ENCODE data around the gene TAF3.

TAF3 gene

GRCh38 chr10:7824251-7824650 lies 5.9 kb downstream of the TAF3 start:
- H3K9me3 ChIP-seq (ENCODE audit: low read length) = no peaks in the 10 kb centered on the region
- no peak overlapping the region for H3K4me3 ChIP-seq (ENCODE audit: low read length)
- H3K36me3 ChIP-seq (ENCODE audit: insufficient read depth, low read length) = peaks cover 23% of the 10 kb centered on the region
- no peaks in the 10 kb centered on the region for H3K27me3 ChIP-seq (ENCODE audit: insufficient read depth, low read length)
- no peak overlapping the region for H2AFZ ChIP-seq (ENCODE audit: low read depth, low read length)
- H3K4me1 ChIP-seq (ENCODE audit: insufficient read depth, low read length) = peaks cover 12% of the 10 kb centered on the region

- H2AFZ ChIP-seq (ENCODE audit: low read depth, low read length) = no peak overlapping the region
- H3K4me1 ChIP-seq (ENCODE audit: insufficient read depth, low read length) = no peaks in the 10 kb centered on the region
- H3K36me3 ChIP-seq (ENCODE audit: insufficient read depth, low read length) = peaks cover 26% of the 10 kb centered on the region
- no peaks in the 10 kb centered on the region for H3K9me3 ChIP-seq (ENCODE audit: low read length)
- H3K4me3 ChIP-seq (ENCODE audit: low read length) = no peak overlapping the region
- no peaks in the 10 kb centered on the region for H3K27me3 ChIP-seq (ENCODE audit: insufficient read depth, low read length)
Measured at GRCh38 chr10:7826971-7827370, 8.7 kb downstream of the TAF3 start.

- no peak overlapping the region for H2AFZ ChIP-seq (ENCODE audit: low read depth, low read length)
- no peaks in the 10 kb centered on the region for H3K27me3 ChIP-seq (ENCODE audit: insufficient read depth, low read length)
- H3K4me3 ChIP-seq (ENCODE audit: low read length) = no peak overlapping the region
- H3K36me3 ChIP-seq (ENCODE audit: insufficient read depth, low read length) = peaks cover 23% of the 10 kb centered on the region
- no peaks in the 10 kb centered on the region for H3K9me3 ChIP-seq (ENCODE audit: low read length)
- no peaks in the 10 kb centered on the region for H3K4me1 ChIP-seq (ENCODE audit: insufficient read depth, low read length)
Measured at GRCh38 chr10:7829289-7829834, 11.1 kb downstream of the TAF3 start.

GRCh38 chr10:7832060-7832459 lies 13.8 kb downstream of the TAF3 start:
- Histone ChIP-seq H3K27me3 (ENCODE audit: insufficient read depth, low read length) (no peaks in the 10 kb centered on the region), H3K36me3 (ENCODE audit: insufficient read depth, low read length) (peaks cover 8% of the 10 kb centered on the region), H2AFZ (ENCODE audit: low read depth, low read length) (no peak overlapping the region), H3K4me1 (ENCODE audit: insufficient read depth, low read length) (no peaks in the 10 kb centered on the region), H3K4me3 (ENCODE audit: low read length) (no peak overlapping the region), H3K9me3 (ENCODE audit: low read length) (no peaks in the 10 kb centered on the region)

- Histone ChIP-seq H3K9me3 (ENCODE audit: low read length) (no peaks in the 10 kb centered on the region), H3K4me1 (ENCODE audit: insufficient read depth, low read length) (no peaks in the 10 kb centered on the region), H2AFZ (ENCODE audit: low read depth, low read length) (no peak overlapping the region), H3K4me3 (ENCODE audit: low read length) (no peak overlapping the region), H3K27me3 (ENCODE audit: insufficient read depth, low read length) (no peaks in the 10 kb centered on the region), H3K36me3 (ENCODE audit: insufficient read depth, low read length) (peaks cover 6% of the 10 kb centered on the region)
Measured at GRCh38 chr10:7833210-7833609, 14.9 kb downstream of the TAF3 start.

- Histone ChIP-seq H3K4me1 (ENCODE audit: insufficient read depth, low read length) (peaks cover under 1% of the 10 kb centered on the region), H3K4me3 (ENCODE audit: low read length) (no peak overlapping the region), H3K9me3 (ENCODE audit: low read length) (no peaks in the 10 kb centered on the region), H2AFZ (ENCODE audit: low read depth, low read length) (no peak overlapping the region), H3K36me3 (ENCODE audit: insufficient read depth, low read length) (peaks cover 6% of the 10 kb centered on the region), H3K27me3 (ENCODE audit: insufficient read depth, low read length) (no peaks in the 10 kb centered on the region)
Measured at GRCh38 chr10:7834262-7834661, 16.0 kb downstream of the TAF3 start.

GRCh38 chr10:7836571-7836970 lies 18.3 kb downstream of the TAF3 start:
- Histone ChIP-seq H2AFZ (ENCODE audit: low read depth, low read length) (no peak overlapping the region), H3K36me3 (ENCODE audit: insufficient read depth, low read length) (peaks cover 4% of the 10 kb centered on the region), H3K4me3 (ENCODE audit: low read length) (no peak overlapping the region), H3K4me1 (ENCODE audit: insufficient read depth, low read length) (peaks cover 3% of the 10 kb centered on the region), H3K27me3 (ENCODE audit: insufficient read depth, low read length) (no peaks in the 10 kb centered on the region), H3K9me3 (ENCODE audit: low read length) (no peaks in the 10 kb centered on the region)

- Histone ChIP-seq H3K36me3 (ENCODE audit: insufficient read depth, low read length) (no peaks in the 10 kb centered on the region), H3K4me3 (ENCODE audit: low read length) (no peak overlapping the region), H3K27me3 (ENCODE audit: insufficient read depth, low read length) (no peaks in the 10 kb centered on the region), H3K9me3 (ENCODE audit: low read length) (no peaks in the 10 kb centered on the region), H2AFZ (ENCODE audit: low read depth, low read length) (no peak overlapping the region), H3K4me1 (ENCODE audit: insufficient read depth, low read length) (no peaks in the 10 kb centered on the region)
Measured at GRCh38 chr10:7846591-7846990, 28.3 kb downstream of the TAF3 start.

- H3K9me3 ChIP-seq (ENCODE audit: low read length) = no peaks in the 10 kb centered on the region
- no peak overlapping the region for H2AFZ ChIP-seq (ENCODE audit: low read depth, low read length)
- H3K36me3 ChIP-seq (ENCODE audit: insufficient read depth, low read length) = no peaks in the 10 kb centered on the region
- no peak overlapping the region for H3K4me3 ChIP-seq (ENCODE audit: low read length)
- H3K27me3 ChIP-seq (ENCODE audit: insufficient read depth, low read length) = no peaks in the 10 kb centered on the region
- peaks cover 9% of the 10 kb centered on the region for H3K4me1 ChIP-seq (ENCODE audit: insufficient read depth, low read length)
Measured at GRCh38 chr10:7853226-7853842, 35.0 kb downstream of the TAF3 start.

- H3K9me3 ChIP-seq (ENCODE audit: low read length) = no peaks in the 10 kb centered on the region
- H3K4me3 ChIP-seq (ENCODE audit: low read length) = no peak overlapping the region
- H3K4me1 ChIP-seq (ENCODE audit: insufficient read depth, low read length) = peaks cover 9% of the 10 kb centered on the region
- H3K27me3 ChIP-seq (ENCODE audit: insufficient read depth, low read length) = no peaks in the 10 kb centered on the region
- H2AFZ ChIP-seq (ENCODE audit: low read depth, low read length) = no peak overlapping the region
- no peaks in the 10 kb centered on the region for H3K36me3 ChIP-seq (ENCODE audit: insufficient read depth, low read length)
Measured at GRCh38 chr10:7853890-7854289, 35.6 kb downstream of the TAF3 start.

- no peak overlapping the region for H2AFZ ChIP-seq (ENCODE audit: low read depth, low read length)
- H3K9me3 ChIP-seq (ENCODE audit: low read length) = no peaks in the 10 kb centered on the region
- H3K27me3 ChIP-seq (ENCODE audit: insufficient read depth, low read length) = no peaks in the 10 kb centered on the region
- H3K36me3 ChIP-seq (ENCODE audit: insufficient read depth, low read length) = no peaks in the 10 kb centered on the region
- peaks cover 9% of the 10 kb centered on the region for H3K4me1 ChIP-seq (ENCODE audit: insufficient read depth, low read length)
- no peak overlapping the region for H3K4me3 ChIP-seq (ENCODE audit: low read length)
Measured at GRCh38 chr10:7855205-7855604, 36.9 kb downstream of the TAF3 start.

- Histone ChIP-seq H3K4me1 (ENCODE audit: insufficient read depth, low read length) (peaks cover 9% of the 10 kb centered on the region), H3K36me3 (ENCODE audit: insufficient read depth, low read length) (no peaks in the 10 kb centered on the region), H3K9me3 (ENCODE audit: low read length) (no peaks in the 10 kb centered on the region), H3K4me3 (ENCODE audit: low read length) (no peak overlapping the region), H2AFZ (ENCODE audit: low read depth, low read length) (no peak overlapping the region), H3K27me3 (ENCODE audit: insufficient read depth, low read length) (no peaks in the 10 kb centered on the region)
Measured at GRCh38 chr10:7856678-7857077, 38.4 kb downstream of the TAF3 start.

- Histone ChIP-seq H3K4me1 (ENCODE audit: insufficient read depth, low read length) (peaks cover 9% of the 10 kb centered on the region), H3K9me3 (ENCODE audit: low read length) (no peaks in the 10 kb centered on the region), H3K36me3 (ENCODE audit: insufficient read depth, low read length) (no peaks in the 10 kb centered on the region), H2AFZ (ENCODE audit: low read depth, low read length) (no peak overlapping the region), H3K27me3 (ENCODE audit: insufficient read depth, low read length) (no peaks in the 10 kb centered on the region), H3K4me3 (ENCODE audit: low read length) (no peak overlapping the region)
Measured at GRCh38 chr10:7857262-7857661, 39.0 kb downstream of the TAF3 start.

GRCh38 chr10:7861509-7862120 lies 43.3 kb downstream of the TAF3 start:
- no peaks in the 10 kb centered on the region for H3K4me1 ChIP-seq (ENCODE audit: insufficient read depth, low read length)
- H3K4me3 ChIP-seq (ENCODE audit: low read length) = no peak overlapping the region
- no peaks in the 10 kb centered on the region for H3K27me3 ChIP-seq (ENCODE audit: insufficient read depth, low read length)
- no peaks in the 10 kb centered on the region for H3K36me3 ChIP-seq (ENCODE audit: insufficient read depth, low read length)
- H3K9me3 ChIP-seq (ENCODE audit: low read length) = no peaks in the 10 kb centered on the region
- H2AFZ ChIP-seq (ENCODE audit: low read depth, low read length) = no peak overlapping the region

Data from neuron (in vitro differentiated cells).